RCC 7860 (cell line): ENCODE results near the gene ARHGAP15.

Experiments
- DNase-seq: peaks from one replicate; pipeline ENCODE4 v3.0.0-alpha.2; 2015; ENCODE audit warnings: low spot score
- FAIRE-seq: peaks from 2 replicates; lab custom pipeline; 2012; peaks lifted over from hg19 to GRCh38; lab: Jason Lieb, UNC

The ARHGAP15 gene

GRCh38 chr2:143383016-143383415, 253.8 kb downstream of the ARHGAP15 start:
- FAIRE-seq (no peak), DNase-seq (no peak)

- FAIRE-seq, result no peak
- no peak for DNase-seq
Measured at GRCh38 chr2:143384111-143384510, 254.9 kb downstream of the ARHGAP15 start.

- no peak for FAIRE-seq
- no peak for DNase-seq
Measured at GRCh38 chr2:143390171-143390570, 261.0 kb downstream of the ARHGAP15 start.

GRCh38 chr2:143392358-143392757, 263.1 kb downstream of the ARHGAP15 start:
- DNase-seq, result no peak
- no peak for FAIRE-seq

DNA sequence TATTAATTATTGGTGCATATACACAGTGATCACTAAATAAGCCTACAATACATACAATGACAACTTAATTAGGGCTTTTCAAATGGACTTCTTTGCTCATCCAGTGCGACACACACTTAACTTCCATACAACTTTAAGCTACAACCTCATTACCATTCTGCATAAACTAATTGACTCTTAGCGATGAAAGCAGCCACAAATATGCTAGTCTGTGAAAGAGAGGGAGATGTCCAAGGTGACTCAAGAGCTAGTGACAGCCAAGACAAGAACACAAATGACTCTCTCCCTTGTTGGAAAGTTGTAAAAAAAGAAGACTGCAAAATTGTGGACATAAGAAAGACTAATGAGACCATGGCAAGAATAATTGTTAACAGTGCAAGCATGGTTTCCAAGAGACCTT, 264.8 kb downstream of the ARHGAP15 start:
- FAIRE-seq, result no peak
- no peak for DNase-seq

DNA sequence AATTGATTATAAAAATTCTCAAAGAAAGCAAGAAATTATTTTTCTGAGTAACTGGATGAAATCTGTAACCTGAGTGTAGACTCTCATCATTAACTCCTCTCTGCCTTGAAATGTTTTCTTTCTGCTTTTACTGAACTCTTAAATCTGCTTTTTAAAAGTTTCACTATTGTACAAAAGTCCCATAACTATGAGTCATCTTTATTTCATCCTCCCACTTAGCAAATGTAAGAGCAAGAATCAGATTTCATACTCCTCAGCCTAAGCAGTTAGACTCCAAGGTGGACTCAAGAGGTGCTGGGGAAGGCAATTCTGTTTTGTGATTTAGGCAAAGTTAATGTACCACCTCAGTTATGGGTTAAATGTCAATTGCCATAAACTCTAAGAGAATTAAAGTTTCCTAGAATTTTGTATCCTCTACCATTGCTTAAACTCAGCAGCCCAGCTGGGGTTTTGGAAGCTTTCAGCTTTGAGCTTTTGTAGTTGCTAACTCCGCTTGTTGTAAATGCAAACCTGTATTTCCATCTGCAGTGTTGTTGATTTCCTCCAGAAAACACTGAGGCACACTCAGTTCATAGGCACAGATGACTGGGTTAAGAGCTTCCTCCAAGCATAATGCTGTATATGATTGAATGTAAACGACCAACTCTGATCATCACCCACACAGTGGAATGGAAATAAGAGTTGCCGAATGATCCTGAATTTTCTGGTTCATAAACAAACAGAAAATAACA, 268.8 kb downstream of the ARHGAP15 start:
- FAIRE-seq (peak; percentile 36), DNase-seq (no peak)

- DNase-seq, result no peak
- FAIRE-seq, result no peak
Measured at GRCh38 chr2:143398781-143399180, 269.6 kb downstream of the ARHGAP15 start.

GRCh38 chr2:143399631-143400069, 270.4 kb downstream of the ARHGAP15 start:
- no peak for FAIRE-seq

DNA sequence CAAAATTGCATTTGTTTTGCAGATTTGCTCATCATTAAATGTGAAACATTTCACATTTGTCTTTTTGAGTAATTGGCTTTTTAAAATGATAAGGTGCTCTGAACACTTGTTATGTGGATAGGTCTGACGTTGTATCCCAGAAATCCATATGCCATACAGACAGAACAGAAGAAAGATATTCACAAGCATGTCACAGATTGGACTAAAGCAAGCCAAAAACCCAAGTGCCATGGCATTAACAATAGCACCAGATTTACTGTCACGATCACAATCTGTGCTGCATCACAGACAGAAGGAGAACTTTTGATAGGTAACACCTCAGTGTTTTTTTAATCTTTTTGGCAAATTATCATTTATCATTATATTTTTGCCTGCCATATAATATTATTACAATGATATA, 272.6 kb downstream of the ARHGAP15 start:
- FAIRE-seq (no peak), DNase-seq (no peak)

More at GRCh38 chr2:143399631-143400069, 270.4 kb downstream of the ARHGAP15 start:
- DNase-seq, result no peak

GRCh38 chr2:143402451-143402850, 273.2 kb downstream of the ARHGAP15 start:
- FAIRE-seq, result no peak

GRCh38 chr2:143410082-143410897, 281.1 kb downstream of the ARHGAP15 start:
- no peak for DNase-seq
- FAIRE-seq, result no peak

More at GRCh38 chr2:143402451-143402850, 273.2 kb downstream of the ARHGAP15 start:
- no peak for DNase-seq

DNA sequence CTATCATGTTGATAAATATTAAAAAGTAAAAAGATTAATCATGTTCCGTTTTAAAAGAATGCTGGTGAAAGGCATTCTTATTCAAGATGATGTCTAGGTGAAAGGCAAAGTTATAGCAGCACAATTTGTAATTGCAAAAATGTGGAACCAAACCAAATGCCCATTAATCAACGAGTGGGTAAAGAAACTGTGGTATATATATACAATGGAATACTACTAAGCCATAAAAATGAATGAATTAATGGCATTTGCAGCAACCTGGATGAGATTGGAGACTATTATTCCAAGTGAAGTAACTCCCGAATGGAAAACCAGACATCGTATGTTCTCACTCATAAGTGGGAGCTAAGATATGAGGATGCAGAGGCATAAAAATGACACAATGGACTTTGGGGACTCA, 286.4 kb downstream of the ARHGAP15 start:
- no peak for FAIRE-seq
- DNase-seq, result no peak

DNA sequence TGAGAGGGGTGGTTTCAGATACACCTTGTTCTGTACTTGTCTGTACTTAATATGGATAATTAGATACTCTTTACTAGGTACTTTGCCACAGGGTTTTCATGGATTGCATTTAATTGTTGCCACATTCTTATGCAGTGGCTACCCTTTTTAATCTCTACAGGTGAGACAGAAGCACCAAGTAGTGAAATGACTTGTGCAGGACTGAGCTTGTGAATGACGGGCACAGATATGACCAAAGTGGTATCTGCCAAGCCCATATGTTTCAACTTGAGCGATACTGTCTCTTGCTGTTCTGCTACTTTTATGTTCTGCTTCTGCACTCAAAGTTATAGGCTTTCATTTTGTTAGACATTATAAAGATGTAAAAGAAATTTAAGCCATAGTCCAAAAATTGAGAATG, 288.2 kb downstream of the ARHGAP15 start:
- no peak for DNase-seq
- no peak for FAIRE-seq

GRCh38 chr2:143420313-143420712, 291.1 kb downstream of the ARHGAP15 start:
- DNase-seq (no peak), FAIRE-seq (no peak)

DNA sequence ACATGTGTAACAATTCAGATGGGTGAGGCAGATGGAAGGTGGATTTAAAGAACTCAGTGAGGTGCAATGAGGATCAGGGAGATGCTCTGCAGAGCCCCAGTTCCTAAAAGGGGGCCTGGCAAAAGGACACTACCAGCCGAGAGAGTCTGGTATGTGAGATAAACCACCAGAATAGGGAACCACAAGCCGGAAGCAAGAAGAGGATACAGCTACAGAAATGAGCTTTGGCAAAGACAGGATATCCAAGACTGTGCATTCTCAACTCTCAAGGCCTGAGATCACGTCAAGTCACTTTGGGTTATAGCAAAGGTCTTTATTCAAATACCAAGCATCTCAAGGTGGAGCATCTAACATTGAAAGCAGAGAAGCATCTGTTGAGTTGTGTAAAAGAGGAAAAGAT, 293.5 kb downstream of the ARHGAP15 start:
- DNase-seq, result no peak
- FAIRE-seq, result no peak

GRCh38 chr2:143425896-143426295, 296.7 kb downstream of the ARHGAP15 start:
- DNase-seq (no peak), FAIRE-seq (no peak)

- peak; percentile 85 for DNase-seq
- peak; percentile 92 for FAIRE-seq
Measured at GRCh38 chr2:143426296-143426695, 297.1 kb downstream of the ARHGAP15 start.

DNA sequence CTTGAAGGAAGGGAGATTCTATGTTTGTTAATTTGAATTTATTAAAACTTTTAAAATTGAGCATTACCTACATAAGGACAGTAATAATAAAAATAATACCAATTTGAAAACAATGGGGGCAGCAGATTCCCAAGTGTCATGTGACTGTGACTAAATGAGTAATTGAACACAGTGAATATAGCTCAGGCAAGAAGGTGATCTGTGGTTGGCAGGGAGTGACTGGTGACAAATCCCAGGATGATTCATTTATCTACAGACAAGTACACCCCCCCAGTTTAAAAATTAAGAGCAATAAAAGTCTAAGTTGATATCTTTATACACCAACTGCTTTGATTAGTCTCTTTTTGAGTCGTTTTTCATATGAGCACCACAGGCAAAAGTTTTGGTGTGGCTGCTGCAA, 299.5 kb downstream of the ARHGAP15 start:
- peak; percentile 80 for FAIRE-seq
- DNase-seq, result peak; percentile 59

DNA sequence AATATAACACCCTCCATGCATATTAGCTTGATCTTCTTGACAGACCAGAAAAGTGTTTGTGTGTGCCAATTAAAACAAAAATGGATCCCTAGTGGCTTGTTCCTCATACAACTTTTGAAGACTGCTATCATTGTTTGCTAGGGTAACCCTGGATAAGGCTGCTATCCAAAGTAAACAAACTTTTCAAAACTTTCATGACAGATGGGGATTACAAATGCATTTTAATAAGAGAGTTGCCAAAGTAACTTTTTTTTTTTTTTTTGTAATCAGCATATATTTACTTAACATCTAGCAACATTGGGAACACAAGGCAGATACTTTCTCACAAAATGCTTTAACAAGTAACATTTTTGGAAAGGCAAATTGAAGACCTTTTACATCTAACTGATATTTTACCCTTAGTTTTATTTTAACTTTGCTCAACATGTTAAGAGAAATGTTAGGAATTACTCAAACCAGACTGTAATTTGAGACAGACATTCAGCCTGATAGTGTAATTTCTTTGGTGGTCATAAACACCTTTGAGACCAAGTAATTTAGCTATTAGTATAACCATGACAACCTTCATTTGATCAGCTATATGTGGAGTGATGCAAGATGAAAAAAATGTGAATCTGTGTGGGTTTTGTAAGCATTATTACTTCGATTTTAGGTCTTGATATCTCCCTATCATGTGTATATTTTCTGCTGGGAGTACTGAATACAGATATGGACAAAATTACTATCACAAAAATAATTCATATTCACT, 300.9 kb downstream of the ARHGAP15 start:
- DNase-seq (no peak), FAIRE-seq (no peak)

GRCh38 chr2:143431316-143431715, 302.1 kb downstream of the ARHGAP15 start:
- FAIRE-seq (no peak), DNase-seq (no peak)

DNA sequence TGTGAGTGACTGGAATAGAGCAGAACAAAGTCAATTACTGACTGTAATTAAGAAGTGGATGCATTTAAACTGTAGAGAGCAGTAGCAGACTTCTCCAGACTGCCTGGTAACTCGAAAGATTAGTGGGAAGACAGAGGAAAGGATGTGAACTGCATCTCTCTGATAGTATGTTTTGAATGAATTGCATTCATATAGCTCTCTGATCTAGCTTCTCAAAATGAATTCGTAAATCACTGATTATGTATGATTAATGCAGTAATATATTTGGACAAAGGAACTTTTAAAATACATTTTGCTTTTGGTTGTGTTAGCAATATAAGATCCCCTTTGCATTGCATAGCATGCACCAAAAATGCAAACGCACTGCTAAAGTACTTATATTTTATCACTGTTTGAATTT, 304.0 kb downstream of the ARHGAP15 start:
- no peak for FAIRE-seq
- no peak for DNase-seq
